Spleen (tissue), 11 donors: Measurements from ENCODE around the gene PTN. TPM values are rescaled to one million over a fixed set of nuclear protein-coding genes. Genes with fewer than 3 reads are reported as not detected.

Experiments used
- DNase-seq: peaks from one replicate; pipeline ENCODE4 v3.0.0-alpha.2; 2020
- H3K27ac ChIP-seq, 8 donors: fragments of 200-600 bp; sonication (generic) in 7 of 8; 1 replicate in 4 of 8; 2 replicates in 4 of 8; pipeline versions ENCODE4 v1.5.0 to v1.8.0; 2016 to 2021; ENCODE audit warnings: inconsistent platforms in 4 of 8, mild to moderate bottlenecking in 4 of 8, moderate library complexity in 1 of 8
- H3K27me3 ChIP-seq, 7 donors: fragments of 200-600 bp; sonication (generic) in 6 of 7; replicated peaks in 1 of 7; 1 replicate in 4 of 7; 2 replicates in 3 of 7; pipeline versions ENCODE4 v1.5.0 to v1.8.0; 2016 to 2021; ENCODE audit warnings: inconsistent platforms in 3 of 7, mild to moderate bottlenecking in 1 of 7
- H3K36me3 ChIP-seq, 6 donors: fragments of 200-600 bp; sonication (generic) in 5 of 6; 1 replicate in 4 of 6; 2 replicates in 2 of 6; pipeline versions ENCODE4 v1.5.0 to v1.8.0; 2016 to 2021; ENCODE audit warnings: inconsistent platforms in 2 of 6
- H3K4me1 ChIP-seq, 6 donors: fragments of 200-600 bp; sonication (generic) in 5 of 6; 1 replicate in 3 of 6; 2 replicates in 3 of 6; pipeline versions ENCODE4 v1.5.0 to v1.8.0; 2016 to 2021; ENCODE audit warnings: inconsistent platforms in 3 of 6
- H3K4me3 ChIP-seq, 8 donors: fragments of 200-600 bp; sonication (generic) in 7 of 8; 1 replicate in 4 of 8; 2 replicates in 4 of 8; pipeline versions ENCODE4 v1.5.0 to v1.8.0; 2016 to 2021; ENCODE audit warnings: inconsistent platforms in 4 of 8, mild to moderate bottlenecking in 4 of 8, moderate library complexity in 2 of 8
- H3K9me3 ChIP-seq, 8 donors: fragments of 200-600 bp; sonication (generic) in 7 of 8; 1 replicate in 4 of 8; 2 replicates in 4 of 8; pipeline versions ENCODE4 v1.5.0 to v1.8.0; 2016 to 2021; ENCODE audit warnings: inconsistent platforms in 4 of 8
- CTCF ChIP-seq, 11 experiments: fragments of 200-600 bp in 7 of 11; fragments of 450-650 bp in 4 of 11; sonication (generic) in 4 of 11; IDR thresholded peaks in 8 of 11; conservative IDR thresholded peaks in 3 of 11; 1 replicate in 7 of 11; 2 replicates in 4 of 11; pipeline versions ENCODE4 v1.4.0 to v1.8.0; 2016 to 2021; ENCODE audit warnings: antibody characterized with exemption in 11 of 11, inconsistent platforms in 4 of 11, mild to moderate bottlenecking in 1 of 11
- POLR2A ChIP-seq, 3 donors: fragments of 450-650 bp; IDR thresholded peaks; one replicate each; pipeline ENCODE4 v1.5.1; 2017; ENCODE audit warnings: antibody characterized with exemption in 3 of 3, mild to moderate bottlenecking in 1 of 3
- POLR2AphosphoS5 ChIP-seq, 3 donors: sonication (generic); formaldehyde crosslinking; IDR thresholded peaks; one replicate each; pipeline ENCODE4 v1.5.1; 2017; ENCODE audit warnings: antibody characterized with exemption in 3 of 3
- WGBS, 5 donors: extraction: QIAGEN DNeasy Blood & Tissue Kit in 3 of 5; methylation state at CpG; one replicate each; pipeline versions ENCODE4 v1.1.5 to v1.1.7; 2013 to 2018; 5-methylcytosine and 5-hydroxymethylcytosine counted together
- intact Hi-C: fragments of 100-400 bp; cut with DNase I; formaldehyde crosslinking; loops from one replicate; pipeline ENCODE4 v1.15.0; 2023; ENCODE audit warnings: low total_unique reads
- polyA plus RNA-seq, 3 donors: library from polyadenylated mRNA; stranded (reverse); fragments of 200-250 nt; gene quantifications; one replicate each; pipeline ENCODE4 v1.2.1, GENCODE V29; 2013
- total RNA-seq, 7 donors: library from RNA; depleted of rRNA in 3 of 7; stranded (reverse); fragments of >200 nt in 3 of 7; fragmentation: NEBNext Ultra II Directional in 4 of 7; extraction: Animal tissue kit (Norgen Biotek cat#: 25700) in 4 of 7; gene quantifications; one replicate each; pipeline versions ENCODE4 v1.1.0 to v1.2.1, GENCODE V29; 2016 to 2021
- donor health status: healthy with polysubstance abuse.
- donor health status: DM: no; HTN: no; CAD: no; lungs with moderate emphysema.
- donor health status: DM: no; HTN: no; CAD: no.
- donor health status: Bipolar disorder and iron deficiency.
- donor health status: healthy.
- donor health status: DM: no; HTN: no; CAD: no.
- donor health status: DM: yes; HTN: yes; CAD: no.

Gene PTN
- total and polyA plus RNA-seq, 10 donors: 2.1 to 21.1 (median 6.2) TPM

DNA sequence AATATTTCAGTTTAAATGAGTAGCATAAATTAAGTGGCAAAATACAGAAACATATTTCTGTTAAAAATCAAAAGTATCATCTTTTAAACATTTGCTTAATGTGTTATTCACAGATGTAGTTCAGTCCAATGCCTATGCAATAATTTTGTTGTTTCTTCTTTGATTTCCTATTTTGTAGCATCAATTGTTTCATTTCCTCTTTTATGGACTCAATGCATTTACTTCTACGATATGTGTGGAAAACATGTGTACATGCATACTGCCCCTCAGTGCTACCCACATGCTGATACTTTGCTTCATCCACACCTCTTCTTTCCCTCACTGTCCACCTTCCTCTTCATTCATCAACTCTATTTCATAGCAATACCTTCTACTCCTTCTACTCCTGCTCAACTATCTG lies 108.1 kb downstream of the PTN start:
- Histone ChIP-seq H3K27ac (no peak overlapping the region), H3K4me3 (no peak overlapping the region), H3K4me1 (no peaks in the 10 kb centered on the region), H3K9me3 (peaks cover 0 to 4% (median 0%) of the 10 kb centered on the region in 8 donors), H3K27me3 (no peaks in the 10 kb centered on the region), H3K36me3 (no peaks in the 10 kb centered on the region)
- no peak for DNase-seq
- 64 to 76% (median 67%) methylated on average over 1 of the region's 1 CpG for WGBS, 5 donors
- TF ChIP-seq POLR2AphosphoS5 (IDR thresholded peaks at IDR 0.05) (no peak), POLR2A (IDR thresholded peaks at IDR 0.05) (no peak), CTCF (IDR thresholded peaks at IDR 0.05 in 8 of 11, conservative IDR thresholded peaks at IDR 0.05 in 3 of 11) (no peak)
- intact Hi-C loops: no loop called here

DNA sequence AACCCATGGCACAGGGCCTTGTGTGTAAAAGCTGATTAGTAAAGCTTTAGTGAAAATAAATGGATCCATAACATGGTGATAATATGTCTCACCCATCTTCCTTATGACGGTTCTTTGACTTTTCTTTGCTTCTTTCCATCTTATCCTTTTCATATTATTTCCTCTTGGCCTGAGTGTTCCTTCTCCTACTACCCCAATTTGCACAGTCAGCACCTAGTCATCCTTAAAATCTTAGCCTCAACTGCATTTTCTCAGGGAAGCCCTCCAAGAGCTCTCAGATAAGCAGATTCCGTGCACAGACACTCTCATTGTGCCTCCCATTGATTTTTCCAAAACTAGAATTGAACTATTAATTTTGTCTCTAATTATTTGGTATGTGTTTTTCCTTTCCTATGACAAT lies 112.4 kb downstream of the PTN start:
- Histone ChIP-seq H3K4me1 (no peaks in the 10 kb centered on the region), H3K36me3 (no peaks in the 10 kb centered on the region), H3K9me3 (peaks cover 0 to 5% (median 0%) of the 10 kb centered on the region in 8 donors), H3K27ac (no peak overlapping the region), H3K4me3 (no peak overlapping the region), H3K27me3 (no peaks in the 10 kb centered on the region)
- 71 to 76% (median 71%) methylated on average over 2 of the region's 2 CpGs for WGBS, 5 donors
- DNase-seq: no peak
- intact Hi-C loops: no loop called here
- no peak for TF ChIP-seq POLR2A (IDR thresholded peaks at IDR 0.05)
- no peak for TF ChIP-seq POLR2AphosphoS5 (IDR thresholded peaks at IDR 0.05)
- TF ChIP-seq CTCF (IDR thresholded peaks at IDR 0.05 in 8 of 11, conservative IDR thresholded peaks at IDR 0.05 in 3 of 11): no peak

GRCh38 chr7:137221467-137221866 lies 122.1 kb downstream of the PTN start:
- WGBS, 5 donors: 74 to 100% (median 85%) methylated on average over 2 to 3 of the region's 3 CpGs
- intact Hi-C loops: no loop called here
- no peak overlapping the region for H3K27ac ChIP-seq

DNA sequence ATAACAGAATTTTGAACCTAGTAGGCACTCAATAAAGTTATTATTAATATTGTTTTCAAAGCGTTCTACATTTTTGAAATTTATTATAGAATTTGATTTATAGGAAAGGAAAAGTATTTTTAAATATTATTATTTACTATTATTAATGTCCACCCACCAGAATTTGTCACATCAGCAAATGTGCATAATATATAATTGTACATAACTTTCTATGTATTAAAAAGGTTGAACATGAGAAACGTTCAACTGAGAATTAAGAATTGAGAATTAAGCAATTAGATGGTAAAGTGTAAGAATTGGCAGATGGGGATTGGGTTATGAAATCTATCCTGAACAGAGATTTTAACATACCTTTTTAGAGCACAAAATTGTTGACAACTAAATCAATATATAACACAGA lies 129.8 kb downstream of the PTN start:
- Histone ChIP-seq H3K36me3 (no peaks in the 10 kb centered on the region), H3K9me3 (peaks cover 0 to 23% (median 10%) of the 10 kb centered on the region in 8 donors), H3K27ac (no peak overlapping the region), H3K4me3 (no peak overlapping the region), H3K27me3 (no peaks in the 10 kb centered on the region), H3K4me1 (no peaks in the 10 kb centered on the region)
- TF ChIP-seq CTCF (IDR thresholded peaks at IDR 0.05 in 8 of 11, conservative IDR thresholded peaks at IDR 0.05 in 3 of 11) (no peak), POLR2A (IDR thresholded peaks at IDR 0.05) (no peak), POLR2AphosphoS5 (IDR thresholded peaks at IDR 0.05) (no peak)
- WGBS, 5 donors: 76 to 93% (median 87%) methylated on average over 2 of the region's 2 CpGs
- intact Hi-C loops: no loop called here
- no peak for DNase-seq

More at GRCh38 chr7:137221467-137221866, 122.1 kb downstream of the PTN start:
- H3K36me3 ChIP-seq: no peaks in the 10 kb centered on the region
- no peaks in the 10 kb centered on the region for H3K27me3 ChIP-seq
- peaks cover 0 to 12% (median 3%) of the 10 kb centered on the region in 8 donors for H3K9me3 ChIP-seq
- H3K4me1 ChIP-seq: no peaks in the 10 kb centered on the region
- no peak for DNase-seq
- TF ChIP-seq CTCF (IDR thresholded peaks at IDR 0.05 in 8 of 11, conservative IDR thresholded peaks at IDR 0.05 in 3 of 11) (no peak), POLR2A (IDR thresholded peaks at IDR 0.05) (no peak), POLR2AphosphoS5 (IDR thresholded peaks at IDR 0.05) (no peak)
- H3K4me3 ChIP-seq: no peak overlapping the region
